GM21381 (cell line): ENCODE results near the gene DOCK4.

Experiments used
- ATAC-seq: cut with Tn5 transposase; IDR thresholded peaks from one replicate; pipeline ENCODE4 v1.9.1; 2021; ENCODE audit warnings: mild to moderate bottlenecking, moderate library complexity; ENCODE audit not compliant: unreplicated experiment

DOCK4 gene

GRCh38 chr7:111694376-111694775 lies 511.8 kb downstream of the DOCK4 start:
- no peak for ATAC-seq

GRCh38 chr7:111690364-111691111 lies 515.7 kb downstream of the DOCK4 start:
- ATAC-seq = no peak

GRCh38 chr7:111685349-111685748 lies 520.9 kb downstream of the DOCK4 start:
- no peak for ATAC-seq

- no peak for ATAC-seq
Observed at GRCh38 chr7:111682588-111683340, 523.4 kb downstream of the DOCK4 start.

GRCh38 chr7:111681242-111681641 lies 525.0 kb downstream of the DOCK4 start:
- no peak for ATAC-seq

GRCh38 chr7:111678986-111679385 lies 527.2 kb downstream of the DOCK4 start:
- no peak for ATAC-seq

- ATAC-seq = no peak
Observed at GRCh38 chr7:111678281-111678680, 527.9 kb downstream of the DOCK4 start.

GRCh38 chr7:111677848-111678247 lies 528.4 kb downstream of the DOCK4 start:
- ATAC-seq = no peak

GRCh38 chr7:111676811-111677210 lies 529.4 kb downstream of the DOCK4 start:
- ATAC-seq = no peak
